ENCODE data around the gene SRGAP3. TPM values are rescaled to one million over a fixed set of nuclear protein-coding genes. Genes with fewer than 3 reads are reported as not detected.

SRGAP3 gene
- total and polyA plus RNA-seq, 8 donors: 0.31 to 31.7 (median 5.8) TPM

GRCh38 chr3:8983591-8983990, 265.9 kb downstream of the SRGAP3 start:
- WGBS, 5 donors: 72 to 88% (median 81%) methylated on average over 5 of the region's 5 CpGs
- DNase-seq: no peak
- peaks cover 0 to 12% (median 8%) of the 10 kb centered on the region in 4 donors for H3K9me3 ChIP-seq
- TF ChIP-seq EP300 (IDR thresholded peaks at IDR 0.05) (no peak), POLR2A (IDR thresholded peaks at IDR 0.05) (no peak), CTCF (IDR thresholded peaks at IDR 0.05) (no peak), POLR2AphosphoS5 (IDR thresholded peaks at IDR 0.05) (no peak)
- peaks cover 0 to 7% (median 0%) of the 10 kb centered on the region in 3 donors for H3K27me3 ChIP-seq
- H3K4me1 ChIP-seq: peaks cover 0 to 10% (median 4%) of the 10 kb centered on the region in 4 donors
- no peak overlapping the region for H3K27ac ChIP-seq
- no peaks in the 10 kb centered on the region for H3K36me3 ChIP-seq
- H3K4me3 ChIP-seq: no peak overlapping the region
- intact Hi-C loops (cut with DNase I; ENCODE audit: low total_unique reads): no loop called here

GRCh38 chr3:8983026-8983425, 266.4 kb downstream of the SRGAP3 start:
- intact Hi-C loops (cut with DNase I; ENCODE audit: low total_unique reads): no loop called here
- DNase-seq: no peak
- Histone ChIP-seq H3K9me3 (peaks cover 0 to 12% (median 8%) of the 10 kb centered on the region in 4 donors), H3K4me1 (peaks cover 0 to 10% (median 4%) of the 10 kb centered on the region in 4 donors), H3K36me3 (no peaks in the 10 kb centered on the region), H3K27me3 (peaks cover 0 to 7% (median 0%) of the 10 kb centered on the region in 3 donors), H3K4me3 (no peak overlapping the region), H3K27ac (no peak overlapping the region)
- 67 to 89% (median 80%) methylated on average over 1 of the region's 1 CpG for WGBS, 5 donors
- no peak for TF ChIP-seq POLR2AphosphoS5 (IDR thresholded peaks at IDR 0.05)

- no peak overlapping the region for H3K27ac ChIP-seq
- peaks cover 0 to 6% (median under 1%) of the 10 kb centered on the region in 4 donors for H3K4me1 ChIP-seq
- WGBS, 5 donors: 39 to 56% (median 51%) methylated on average over 5 of the region's 5 CpGs
- no peak overlapping the region for H3K4me3 ChIP-seq
- peaks cover 0 to 12% (median 8%) of the 10 kb centered on the region in 4 donors for H3K9me3 ChIP-seq
- intact Hi-C loops (cut with DNase I; ENCODE audit: low total_unique reads): no loop called here
- peaks cover 0 to 8% (median 0%) of the 10 kb centered on the region in 3 donors for H3K27me3 ChIP-seq
- TF ChIP-seq EP300 (IDR thresholded peaks at IDR 0.05) (no peak), POLR2AphosphoS5 (IDR thresholded peaks at IDR 0.05) (no peak), CTCF (IDR thresholded peaks at IDR 0.05) (no peak), POLR2A (IDR thresholded peaks at IDR 0.05) (no peak)
- DNase-seq: peak in 1 of 2 donors; percentile 56
- H3K36me3 ChIP-seq: no peaks in the 10 kb centered on the region
Measured at GRCh38 chr3:8982509-8982908, 266.9 kb downstream of the SRGAP3 start.

GRCh38 chr3:8981700-8982099, 267.7 kb downstream of the SRGAP3 start:
- DNase-seq: no peak
- Histone ChIP-seq H3K4me3 (no peak overlapping the region), H3K9me3 (peaks cover 0 to 12% (median 8%) of the 10 kb centered on the region in 4 donors), H3K27me3 (peaks cover 0 to 16% (median 0%) of the 10 kb centered on the region in 3 donors), H3K36me3 (no peaks in the 10 kb centered on the region), H3K4me1 (peaks cover 0 to 4% (median 0%) of the 10 kb centered on the region in 4 donors), H3K27ac (no peak overlapping the region)
- 78 to 91% (median 86%) methylated on average over 9 of the region's 9 CpGs for WGBS, 5 donors
- intact Hi-C loops (cut with DNase I; ENCODE audit: low total_unique reads): no loop called here
- TF ChIP-seq POLR2A (IDR thresholded peaks at IDR 0.05) (no peak), POLR2AphosphoS5 (IDR thresholded peaks at IDR 0.05) (no peak)

DNA sequence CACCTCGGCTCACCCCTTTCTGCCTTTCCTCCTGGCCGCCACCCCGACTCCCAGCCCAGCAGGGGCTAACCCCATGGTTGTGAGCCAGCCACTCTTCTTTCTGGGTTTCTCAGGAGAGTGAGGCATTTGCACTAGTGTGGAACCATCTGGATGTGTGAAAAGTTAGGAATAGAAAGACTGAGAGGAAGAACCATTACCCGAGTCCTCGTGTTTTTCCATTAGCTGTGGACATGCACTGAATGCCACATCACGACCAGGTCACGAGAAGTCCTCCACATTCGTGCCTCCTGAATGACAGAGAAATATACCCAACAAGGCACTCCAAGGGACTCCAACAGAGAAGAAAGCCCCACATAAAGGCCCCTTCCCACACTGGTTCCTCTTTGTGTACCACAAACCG, 268.1 kb downstream of the SRGAP3 start:
- TF ChIP-seq EP300 (IDR thresholded peaks at IDR 0.05) (no peak), POLR2AphosphoS5 (IDR thresholded peaks at IDR 0.05) (no peak), CTCF (IDR thresholded peaks at IDR 0.05) (no peak), POLR2A (IDR thresholded peaks at IDR 0.05) (no peak)
- H3K9me3 ChIP-seq: peaks cover 0 to 12% (median 8%) of the 10 kb centered on the region in 4 donors
- 82 to 90% (median 86%) methylated on average over 9 of the region's 9 CpGs for WGBS, 5 donors
- no peak overlapping the region for H3K27ac ChIP-seq
- no peak for DNase-seq
- H3K4me3 ChIP-seq: no peak overlapping the region
- peaks cover 0 to 20% (median 0%) of the 10 kb centered on the region in 3 donors for H3K27me3 ChIP-seq
- no peaks in the 10 kb centered on the region for H3K36me3 ChIP-seq
- H3K4me1 ChIP-seq: peaks cover 0 to 4% (median 0%) of the 10 kb centered on the region in 4 donors
- intact Hi-C loops (cut with DNase I; ENCODE audit: low total_unique reads): no loop called here
